ENCODE data around the gene CLUH. TPM values are rescaled to one million over a fixed set of nuclear protein-coding genes. Genes with fewer than 3 reads are reported as not detected.
A peak's percentile ranks its signal among the peaks of the same experiment; 100 is the strongest.

Gene CLUH
- 87.4 TPM for total RNA-seq

- DNase-seq (ENCODE audit: low spot score) = peak; percentile 97
These were observed at the start of gene CLUH for GRCh38 chr17:2711608-2712299. Gene CLUH (minus strand): TSS chr17:2711764. CDS start chr17:2711661, 103 bp downstream.

GRCh38 chr17:2758870-2759269, 47.3 kb upstream of the CLUH start:
- DNase-seq (ENCODE audit: low spot score) = no peak

GRCh38 chr17:2755891-2756724, 44.5 kb upstream of the CLUH start:
- no peak for DNase-seq (ENCODE audit: low spot score)

- no peak for DNase-seq (ENCODE audit: low spot score)
These were observed 39.9 kb upstream of the CLUH start for GRCh38 chr17:2751491-2751890.

- no peak for DNase-seq (ENCODE audit: low spot score)
These were observed 39.2 kb upstream of the CLUH start for GRCh38 chr17:2750721-2751120.

GRCh38 chr17:2749784-2750181, 38.2 kb upstream of the CLUH start:
- peak; percentile 73 for DNase-seq (ENCODE audit: low spot score)

- DNase-seq (ENCODE audit: low spot score) = no peak
These were observed 37.7 kb upstream of the CLUH start, which contains the start of gene CCDC92B for GRCh38 chr17:2749058-2749783. Gene CCDC92B (minus strand): TSS chr17:2749652. CDS start chr17:2735145, 14,507 bp downstream.

- peak; percentile 26 for DNase-seq (ENCODE audit: low spot score)
These were observed 33.9 kb upstream of the CLUH start for GRCh38 chr17:2745317-2746037.

GRCh38 chr17:2737693-2738092, 26.1 kb upstream of the CLUH start:
- DNase-seq (ENCODE audit: low spot score) = no peak

- no peak for DNase-seq (ENCODE audit: low spot score)
These were observed 25.4 kb upstream of the CLUH start for GRCh38 chr17:2736956-2737355.

GRCh38 chr17:2735896-2736295, 24.3 kb upstream of the CLUH start:
- DNase-seq (ENCODE audit: low spot score) = no peak

GRCh38 chr17:2734939-2735338, 23.4 kb upstream of the CLUH start:
- DNase-seq (ENCODE audit: low spot score) = no peak

GRCh38 chr17:2731807-2732206, 20.2 kb upstream of the CLUH start:
- no peak for DNase-seq (ENCODE audit: low spot score)

GRCh38 chr17:2730764-2731353, 19.3 kb upstream of the CLUH start:
- no peak for DNase-seq (ENCODE audit: low spot score)

GRCh38 chr17:2724784-2725164, 13.2 kb upstream of the CLUH start:
- no peak for DNase-seq (ENCODE audit: low spot score)

- DNase-seq (ENCODE audit: low spot score) = no peak
These were observed 12.6 kb upstream of the CLUH start for GRCh38 chr17:2723997-2724783.

GRCh38 chr17:2723505-2723996, 12.0 kb upstream of the CLUH start:
- no peak for DNase-seq (ENCODE audit: low spot score)

- no peak for DNase-seq (ENCODE audit: low spot score)
These were observed 11.0 kb upstream of the CLUH start for GRCh38 chr17:2722611-2723010.

GRCh38 chr17:2721603-2722002, 10.0 kb upstream of the CLUH start:
- DNase-seq (ENCODE audit: low spot score) = no peak

- no peak for DNase-seq (ENCODE audit: low spot score)
These were observed 8.3 kb upstream of the CLUH start for GRCh38 chr17:2719861-2720260.
